SK-N-SH treated with all-trans-retinoic acid at 6 μM for 48 hours (cell line): ENCODE measurements around the gene AAMDC.

Experiments used
- ATAC-seq: fragments of 200-7000 bp; cut with Tn5 transposase; 3 replicates; pipeline ENCODE4 v1.9.1; 2020; ENCODE audit warnings: mild to moderate bottlenecking, moderate library complexity
- BACH2 ChIP-seq: fragments of 250-450 bp; sonication (Bioruptor Pico); IDR thresholded peaks from 2 replicates; pipeline ENCODE4 v1.9.0; 2021; ENCODE audit warnings: mild to moderate bottlenecking, borderline replicate concordance
- CSDC2 ChIP-seq: fragments of 250-450 bp; sonication (Bioruptor Pico); IDR thresholded peaks from 2 replicates; pipeline ENCODE4 v1.5.0; 2020; ENCODE audit warnings: mild to moderate bottlenecking, moderate library complexity
- CSRNP3 ChIP-seq: fragments of 250-450 bp; sonication (Bioruptor Pico); IDR thresholded peaks from 2 replicates; pipeline ENCODE4 v1.5.1; 2021; ENCODE audit warnings: mild to moderate bottlenecking, moderate library complexity
- ESRRG ChIP-seq: fragments of 250-450 bp; sonication (Bioruptor Pico); IDR thresholded peaks from 2 replicates; pipeline ENCODE4 v1.6.1; 2021; ENCODE audit warnings: mild to moderate bottlenecking
- GLIS3 ChIP-seq: fragments of 250-450 bp; sonication (Bioruptor Pico); IDR thresholded peaks from 2 replicates; pipeline ENCODE4 v1.5.0; 2020; ENCODE audit warnings: mild to moderate bottlenecking, moderate library complexity
- ISL1 ChIP-seq: fragments of 250-450 bp; sonication (Bioruptor Pico); IDR thresholded peaks from 2 replicates; pipeline ENCODE4 v2.1.2; 2022; ENCODE audit warnings: mild to moderate bottlenecking, moderate library complexity
- OSR1 ChIP-seq: fragments of 250-450 bp; sonication (Bioruptor Pico); IDR thresholded peaks from 2 replicates; pipeline ENCODE4 v1.8.0; 2022; ENCODE audit warnings: moderate library complexity, mild to moderate bottlenecking, inconsistent platforms
- PATZ1 ChIP-seq: fragments of 250-450 bp; sonication (Bioruptor Pico); IDR thresholded peaks from 2 replicates; pipeline ENCODE4 v1.8.0; 2020; ENCODE audit warnings: mild to moderate bottlenecking, moderate library complexity, borderline replicate concordance
- POU6F1 ChIP-seq: fragments of 250-450 bp; sonication (Bioruptor Pico); IDR thresholded peaks from 2 replicates; pipeline ENCODE4 v1.8.0; 2021; ENCODE audit warnings: low read depth, mild to moderate bottlenecking, moderate library complexity, borderline replicate concordance
- PPARA ChIP-seq: fragments of 250-450 bp; sonication (Bioruptor Pico); IDR thresholded peaks from 2 replicates; pipeline ENCODE4 v1.5.0; 2020; ENCODE audit warnings: mild to moderate bottlenecking, borderline replicate concordance
- RARB ChIP-seq: fragments of 250-450 bp; sonication (Bioruptor Pico); IDR thresholded peaks from 2 replicates; pipeline ENCODE4 v1.8.0; 2021; ENCODE audit warnings: mild to moderate bottlenecking, moderate library complexity
- TCF4 ChIP-seq: fragments of 250-450 bp; sonication (Bioruptor Pico); IDR thresholded peaks from 2 replicates; pipeline ENCODE4 v1.8.0; 2021; ENCODE audit warnings: mild to moderate bottlenecking, moderate library complexity, borderline replicate concordance
- TSHZ2 ChIP-seq: fragments of 250-450 bp; sonication (Bioruptor Pico); IDR thresholded peaks from 2 replicates; pipeline ENCODE4 v1.5.0; 2020; ENCODE audit warnings: mild to moderate bottlenecking, moderate library complexity
- ZC3H10 ChIP-seq: fragments of 250-450 bp; sonication (Bioruptor Pico); IDR thresholded peaks from 2 replicates; pipeline ENCODE4 v1.5.1; 2021; ENCODE audit warnings: mild to moderate bottlenecking, moderate library complexity
- ZFP3 ChIP-seq: fragments of 250-450 bp; sonication (Bioruptor Pico); IDR thresholded peaks from 2 replicates; pipeline ENCODE4 v1.5.0; 2020; ENCODE audit warnings: mild to moderate bottlenecking, moderate library complexity
- ZFP30 ChIP-seq: fragments of 450-650 bp; formaldehyde crosslinking; IDR thresholded peaks from 2 replicates; pipeline ENCODE4 v1.5.0; 2022; ENCODE audit warnings: mild to moderate bottlenecking, moderate library complexity
- ZNF565 ChIP-seq: fragments of 450-650 bp; formaldehyde crosslinking; conservative IDR thresholded peaks from 2 replicates; pipeline ENCODE4 v1.5.0; 2020; ENCODE audit warnings: low read depth, mild to moderate bottlenecking, moderate library complexity
- ZNF70 ChIP-seq: fragments of 450-650 bp; formaldehyde crosslinking; IDR thresholded peaks from 2 replicates; pipeline ENCODE4 v1.5.0; 2020; ENCODE audit warnings: mild to moderate bottlenecking, moderate library complexity
- ZNF8 ChIP-seq: fragments of 450-650 bp; formaldehyde crosslinking; IDR thresholded peaks from 2 replicates; pipeline ENCODE4 v1.5.0; 2020; ENCODE audit warnings: mild to moderate bottlenecking, moderate library complexity

AAMDC gene

GRCh38 chr11:77874206-77874605, 53.3 kb downstream of the AAMDC start (continued):
- no peak for TF ChIP-seq TSHZ2 (CRISPR knock-in tag)
- TF ChIP-seq ESRRG (CRISPR knock-in tag): no peak

GRCh38 chr11:77876045-77876444, 55.1 kb downstream of the AAMDC start:
- TF ChIP-seq PPARA (no peak), ZC3H10 (no peak), RARB (CRISPR knock-in tag) (no peak), TCF4 (CRISPR knock-in tag) (no peak), ZFP3 (CRISPR knock-in tag) (no peak), ZNF565 (CRISPR knock-in tag) (no peak), CSRNP3 (CRISPR knock-in tag) (no peak), BACH2 (no peak), POU6F1 (CRISPR knock-in tag) (no peak), ZNF8 (CRISPR knock-in tag) (no peak), TSHZ2 (CRISPR knock-in tag) (no peak), GLIS3 (CRISPR knock-in tag) (no peak), ZFP30 (CRISPR knock-in tag) (no peak)
- no peak for ATAC-seq

- peak; percentile 94 for ATAC-seq
- peak; percentile 35; the same call in 1 of the 2 replicates for TF ChIP-seq ISL1 (CRISPR knock-in tag)
Measured at GRCh38 chr11:77878247-77878646, 57.3 kb downstream of the AAMDC start.

GRCh38 chr11:77879218-77879617, 58.3 kb downstream of the AAMDC start:
- TF ChIP-seq PATZ1 (CRISPR knock-in tag): no peak
- TF ChIP-seq POU6F1 (CRISPR knock-in tag): no peak
- no peak for TF ChIP-seq ZFP3 (CRISPR knock-in tag)
- TF ChIP-seq CSRNP3 (CRISPR knock-in tag): no peak
- no peak for TF ChIP-seq ZNF70 (CRISPR knock-in tag)
- TF ChIP-seq OSR1 (CRISPR knock-in tag): no peak
- no peak for TF ChIP-seq RARB (CRISPR knock-in tag)
- no peak for TF ChIP-seq CSDC2
- no peak for TF ChIP-seq ISL1 (CRISPR knock-in tag)
- no peak for TF ChIP-seq TCF4 (CRISPR knock-in tag)
- no peak for TF ChIP-seq ZFP30 (CRISPR knock-in tag)
- ATAC-seq: no peak; the same call in 2 of the 3 replicates
